Left renal pelvis (tissue), 4 donors: ENCODE measurements around the gene SLC35G6. TPM values are rescaled to one million over a fixed set of nuclear protein-coding genes. Genes with fewer than 3 reads are reported as not detected.
A peak's percentile ranks its signal among the peaks of the same experiment; 100 is the strongest.
"Not testable (repeated sequence)": the region's sequence is repeated elsewhere in the genome, so short reads cannot be mapped to it uniquely, and the experiment has no call there.

Experiments used
- DNase-seq, 4 donors: peaks; one replicate each; pipeline ENCODE4 v3.0.0-alpha.2; 2013; ENCODE audit warnings: low read depth in 4 of 4, low spot score in 3 of 4
- polyA plus RNA-seq, 4 donors: library from polyadenylated mRNA; unstranded; fragments of 120-200 nt; gene quantifications; one replicate each; pipeline ENCODE4 v1.2.1, GENCODE V29; 2013; ENCODE audit not compliant: insufficient read length in 4 of 4

SLC35G6 gene
- polyA plus RNA-seq, 4 donors: 0.12 to 0.46 TPM; not detected in 2

GRCh38 chr17:7477392-7478275 lies 3.6 kb upstream of the SLC35G6 start:
- DNase-seq: no peak

DNA sequence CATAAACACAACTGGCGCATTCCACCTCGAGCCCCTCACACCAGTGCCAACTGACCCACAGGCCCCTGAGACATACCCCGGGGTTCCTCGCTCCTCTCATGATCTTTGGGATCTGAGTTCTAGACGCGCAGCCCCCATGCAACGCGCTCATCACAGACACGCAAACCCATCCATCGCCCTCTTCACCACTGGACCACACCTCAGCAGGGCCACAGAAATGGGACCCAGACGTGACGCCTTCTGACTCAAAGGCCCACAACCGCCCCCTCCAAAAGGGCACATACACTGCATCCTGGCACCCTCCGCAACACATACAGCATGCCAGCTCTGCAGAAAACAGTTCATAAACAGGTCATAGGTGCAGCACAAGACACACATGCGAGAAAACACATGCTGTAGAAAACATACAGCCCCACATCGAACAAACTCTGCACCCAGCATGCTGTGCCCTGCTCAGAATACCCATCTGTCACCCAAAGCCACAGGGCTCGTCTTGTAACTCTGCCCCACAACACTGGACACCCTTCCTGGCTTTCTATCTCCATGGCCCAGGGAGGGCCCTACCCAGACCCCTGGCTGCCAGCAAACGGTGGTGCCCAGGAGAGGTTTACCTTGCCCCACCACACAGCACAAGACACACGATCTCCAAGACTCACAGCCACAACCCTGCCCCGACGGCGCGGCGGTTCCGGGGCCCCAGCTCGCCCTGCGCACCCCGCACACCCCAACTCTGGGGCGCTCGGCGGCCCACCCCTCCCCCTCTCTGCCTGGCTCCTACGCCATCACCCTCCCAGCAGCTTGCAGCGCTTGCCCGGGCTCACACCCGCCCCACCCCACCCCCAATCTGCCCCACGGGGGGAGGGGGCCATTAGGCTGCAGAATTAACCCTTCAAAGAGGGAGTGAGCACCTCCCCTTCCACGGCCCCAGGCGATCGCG lies 2.7 kb upstream of the SLC35G6 start:
- no peak for DNase-seq

GRCh38 chr17:7479213-7480088 lies 1.8 kb upstream of the SLC35G6 start, which contains the start of gene ZBTB4:
TSS of gene ZBTB4 (minus strand) at chr17:7479631. CDS start at chr17:7466801, 12,830 bp downstream.
- DNase-seq: no peak

DNA sequence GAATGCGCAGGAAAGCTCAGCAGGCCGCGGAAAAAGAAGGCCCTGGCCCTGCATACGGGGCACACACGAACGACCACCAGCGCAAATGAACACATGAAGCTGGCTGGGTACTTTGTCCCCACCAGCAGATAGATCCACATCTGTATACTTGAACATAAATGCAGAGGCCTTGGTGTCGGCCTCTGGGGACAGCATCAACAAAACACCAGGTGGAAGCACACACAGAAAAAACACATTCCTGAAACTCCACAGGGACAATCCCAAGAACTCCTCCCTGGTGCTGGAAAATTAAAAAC lies 1.2 kb upstream of the SLC35G6 start:
- DNase-seq: no peak

GRCh38 chr17:7481842-7482741 lies 846 bp downstream of the SLC35G6 start:
- DNase-seq: not testable (repeated sequence)

DNA sequence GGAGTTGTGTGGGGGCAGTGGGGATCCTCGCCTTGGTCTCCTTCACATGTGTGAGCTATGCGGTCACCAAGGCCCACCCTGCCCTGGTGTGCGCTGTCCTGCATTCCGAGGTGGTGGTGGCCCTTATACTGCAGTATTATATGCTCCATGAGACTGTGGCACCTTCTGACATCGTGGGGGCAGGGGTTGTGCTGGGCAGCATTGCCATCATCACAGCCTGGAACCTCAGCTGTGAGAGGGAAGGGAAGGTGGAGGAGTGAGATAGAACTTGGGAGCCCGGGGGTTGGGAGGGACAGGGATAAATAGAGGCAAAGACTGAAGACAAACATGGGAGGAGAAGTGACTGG lies 1.5 kb downstream of the SLC35G6 start:
- DNase-seq: not testable (repeated sequence)

DNA sequence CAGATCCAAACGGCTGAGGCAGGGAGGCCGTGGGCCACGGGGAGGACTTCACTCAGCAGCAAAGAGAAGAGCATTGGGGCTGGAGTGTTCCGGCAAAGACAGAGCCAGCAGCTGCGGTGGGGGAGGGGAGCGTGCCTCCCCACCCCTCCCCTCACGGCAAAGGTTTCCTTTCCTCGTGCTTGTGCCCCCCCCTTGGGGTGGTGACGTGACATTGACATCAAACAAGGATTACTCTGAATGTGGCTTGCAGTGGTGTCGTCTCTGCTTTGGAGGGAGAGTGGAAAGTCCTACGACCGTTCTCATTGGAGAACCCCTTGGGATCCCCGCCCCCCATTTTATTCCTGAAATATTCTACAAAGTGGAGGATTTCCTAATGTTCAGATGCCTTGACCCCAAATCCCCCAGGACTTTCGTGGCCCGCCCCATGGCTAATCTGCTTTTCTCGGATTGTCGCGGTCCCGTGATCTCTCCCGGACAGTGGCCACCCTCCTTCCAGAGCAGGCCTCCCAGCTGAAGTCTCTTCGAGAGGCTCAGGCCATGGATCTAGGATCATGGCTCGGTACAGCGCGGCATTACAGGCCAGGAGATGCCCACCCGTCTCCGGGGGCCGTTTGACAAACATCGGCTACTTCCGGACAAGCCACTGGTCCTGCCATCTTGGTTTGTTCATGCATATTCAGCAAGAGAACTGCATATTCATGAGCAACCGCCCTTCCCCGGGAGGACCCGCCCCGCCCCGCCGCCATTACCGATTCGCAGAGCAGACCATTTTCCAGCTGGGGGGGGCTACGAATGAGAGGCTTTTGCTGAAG lies 2.2 kb downstream of the SLC35G6 start:
- DNase-seq: peak in 3 of 4 donors; percentile 69 to 85 (median 78)

GRCh38 chr17:7484067-7484918 lies 3.0 kb downstream of the SLC35G6 start, which contains the start of gene POLR2A:
TSS of gene POLR2A (plus strand) at chr17:7484366.
- peak; percentile 94 to 97 (median 96) for DNase-seq

DNA sequence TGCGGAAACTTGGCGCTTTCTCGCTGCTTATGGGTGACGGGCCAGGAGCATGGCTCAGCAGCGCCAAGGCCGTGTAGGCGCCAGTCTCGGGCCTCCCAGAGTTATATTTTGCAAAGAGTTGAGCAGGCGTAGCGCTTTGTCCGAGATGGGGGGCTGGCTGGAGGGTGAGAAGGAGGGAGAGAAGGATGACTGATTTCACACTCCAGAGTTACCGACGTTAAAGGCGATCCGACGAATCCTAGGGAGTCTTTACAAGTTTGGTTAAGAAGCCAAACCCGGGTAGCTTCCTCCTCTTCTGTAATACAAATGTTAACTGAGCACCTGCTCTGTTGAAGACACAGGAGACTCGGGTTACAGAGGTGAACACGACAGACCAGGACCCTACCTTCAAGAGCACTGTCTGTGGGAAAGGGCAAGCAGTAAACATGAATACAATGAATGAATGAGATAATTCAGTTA lies 3.7 kb downstream of the SLC35G6 start:
- no peak for DNase-seq

DNA sequence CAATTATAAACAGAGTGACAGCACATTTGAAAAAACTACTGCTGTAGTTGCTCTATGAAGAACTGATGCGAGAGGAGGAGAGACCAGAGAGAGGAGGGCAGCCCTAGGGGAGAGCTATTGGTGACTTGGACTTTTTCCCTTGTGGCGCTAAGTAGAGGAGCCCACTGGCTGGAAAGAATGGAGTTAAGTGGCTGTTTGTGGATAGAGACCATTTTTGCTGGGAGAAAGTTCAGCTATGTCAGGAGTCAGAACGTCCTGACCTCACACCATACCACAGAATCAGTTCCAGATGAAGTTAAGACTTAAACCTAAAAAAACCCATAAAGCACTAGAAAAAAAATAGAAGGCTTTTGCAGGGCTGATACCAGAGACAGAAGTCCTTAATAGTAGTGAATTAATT lies 4.9 kb downstream of the SLC35G6 start:
- DNase-seq: no peak

DNA sequence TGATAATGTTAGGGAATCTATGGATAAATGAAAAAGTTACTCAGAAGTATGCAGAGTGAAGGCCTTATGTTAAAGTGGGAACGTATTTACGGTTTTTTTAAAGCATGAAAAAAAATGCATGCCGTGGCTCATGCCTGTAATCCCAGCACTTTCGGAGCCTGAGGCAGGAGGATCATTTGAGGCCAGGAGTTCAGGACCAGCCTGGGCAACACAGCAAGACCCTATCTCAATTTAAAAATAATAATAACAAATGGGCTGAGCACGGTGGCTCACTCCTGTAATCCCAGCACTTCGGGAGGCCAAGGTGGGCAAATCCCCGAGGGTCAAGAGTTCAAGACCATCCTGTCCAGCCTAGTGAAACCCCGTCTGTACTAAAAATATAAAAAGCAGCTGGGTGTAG lies 8.9 kb downstream of the SLC35G6 start:
- no peak for DNase-seq

DNA sequence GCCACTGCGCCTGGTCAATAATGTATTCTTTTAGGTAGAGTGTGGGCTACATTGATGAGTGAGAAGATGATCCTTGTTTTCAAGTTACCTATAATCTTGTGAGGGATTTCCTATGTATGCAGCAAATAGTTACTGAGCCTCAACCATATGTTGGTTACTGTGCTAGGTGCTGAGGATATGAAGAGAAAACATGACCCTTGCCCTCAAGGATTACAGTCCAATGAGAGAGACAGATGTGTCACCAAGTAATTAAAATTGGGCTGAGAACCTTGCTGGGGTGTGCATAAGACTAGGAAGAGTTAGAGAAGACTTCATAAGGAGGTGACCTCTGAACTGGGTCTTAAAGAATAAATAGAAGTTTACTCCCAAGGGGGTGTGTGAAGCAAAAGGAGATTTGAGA lies 10.3 kb downstream of the SLC35G6 start:
- DNase-seq: no peak

DNA sequence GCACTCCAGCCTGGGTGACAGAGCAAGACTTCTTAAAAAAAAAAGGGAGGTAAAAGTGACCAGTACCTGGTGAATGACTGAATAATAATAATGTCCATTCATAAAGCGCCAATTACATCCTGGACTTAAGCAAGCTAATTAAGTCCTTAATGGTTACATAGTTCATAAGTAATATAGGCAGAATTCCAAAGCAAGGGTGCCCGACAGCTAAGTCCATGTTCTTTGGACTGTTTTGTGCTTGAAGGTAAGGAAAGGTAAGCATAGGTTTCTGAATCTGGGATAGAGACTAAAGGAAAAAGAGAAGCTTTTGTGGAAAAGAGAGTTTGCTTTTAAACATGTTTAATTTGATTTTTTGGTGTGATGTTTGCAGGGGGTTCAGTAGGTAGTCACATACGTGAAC lies 12.7 kb downstream of the SLC35G6 start:
- no peak for DNase-seq

- no peak for DNase-seq
Measured at GRCh38 chr17:7495906-7496434, 14.7 kb downstream of the SLC35G6 start.

DNA sequence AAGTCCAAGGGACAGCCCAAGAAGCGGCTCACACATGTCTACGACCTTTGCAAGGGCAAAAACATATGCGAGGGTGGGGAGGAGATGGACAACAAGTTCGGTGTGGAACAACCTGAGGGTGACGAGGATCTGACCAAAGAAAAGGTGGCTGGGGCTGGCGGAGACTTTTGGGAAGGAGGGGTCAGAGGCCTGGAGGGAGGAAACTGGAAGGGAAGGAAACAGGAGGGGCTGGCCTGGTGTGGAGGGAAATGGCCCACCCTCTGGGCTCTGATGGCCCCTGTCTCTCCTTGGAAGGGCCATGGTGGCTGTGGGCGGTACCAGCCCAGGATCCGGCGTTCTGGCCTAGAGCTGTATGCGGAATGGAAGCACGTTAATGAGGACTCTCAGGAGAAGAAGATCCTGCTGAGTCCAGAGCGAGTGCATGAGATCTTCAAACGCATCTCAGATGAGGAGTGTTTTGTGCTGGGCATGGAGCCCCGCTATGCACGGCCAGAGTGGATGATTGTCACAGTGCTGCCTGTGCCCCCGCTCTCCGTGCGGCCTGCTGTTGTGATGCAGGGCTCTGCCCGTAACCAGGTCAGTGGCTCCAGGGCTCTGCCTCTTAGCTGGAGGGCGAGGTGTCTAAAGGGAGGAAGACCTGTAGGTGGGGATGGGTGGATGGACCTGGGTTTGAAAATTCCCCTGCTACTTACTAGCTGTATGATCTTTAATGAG lies 15.4 kb downstream of the SLC35G6 start:
- no peak for DNase-seq

GRCh38 chr17:7497228-7497627 lies 16.0 kb downstream of the SLC35G6 start:
- no peak for DNase-seq

DNA sequence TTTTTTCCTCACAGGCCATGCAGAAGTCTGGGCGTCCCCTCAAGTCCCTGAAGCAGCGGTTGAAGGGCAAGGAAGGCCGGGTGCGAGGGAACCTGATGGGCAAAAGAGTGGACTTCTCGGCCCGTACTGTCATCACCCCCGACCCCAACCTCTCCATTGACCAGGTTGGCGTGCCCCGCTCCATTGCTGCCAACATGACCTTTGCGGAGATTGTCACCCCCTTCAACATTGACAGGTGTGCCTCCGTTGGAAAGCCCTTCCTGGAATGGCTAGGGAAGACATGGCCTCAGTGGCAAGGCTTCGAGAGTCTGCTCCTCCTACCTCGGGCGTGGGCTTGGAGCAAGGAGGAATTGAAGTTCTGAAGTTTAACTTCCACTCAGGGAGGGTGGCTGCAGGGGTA lies 16.4 kb downstream of the SLC35G6 start:
- no peak for DNase-seq
